Measurements from ENCODE around the gene TRAPPC1.

DNA sequence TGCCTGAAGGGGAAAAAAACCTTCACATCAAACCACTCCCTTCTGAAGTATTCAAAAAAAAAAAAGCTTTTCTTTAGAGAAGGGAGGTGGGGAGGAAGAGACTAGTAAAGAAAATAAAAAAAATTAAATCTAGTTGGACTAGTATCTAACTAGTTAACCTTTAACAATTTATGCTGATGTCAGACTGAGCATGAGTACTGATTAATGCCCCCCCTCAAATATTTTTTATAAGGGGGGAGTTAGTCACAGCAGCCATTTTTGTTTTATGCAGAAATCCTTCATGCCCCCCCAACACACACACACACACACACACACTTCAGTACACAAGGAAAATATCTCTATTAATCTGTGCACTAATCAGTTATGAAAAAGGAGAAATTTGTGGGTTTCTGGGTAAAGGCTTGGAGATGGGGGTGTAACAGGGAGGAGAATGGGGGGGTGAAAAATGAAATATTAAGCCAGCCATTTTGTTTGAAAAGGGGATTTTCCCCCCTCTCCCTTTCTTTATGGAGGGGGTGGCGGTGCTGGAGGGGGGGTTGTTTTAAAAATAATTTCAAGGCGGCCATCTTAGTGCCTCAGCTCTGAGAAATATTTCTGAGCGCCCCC, 47.9 kb downstream of the TRAPPC1 start:
- TF ChIP-seq, protein P1, sequence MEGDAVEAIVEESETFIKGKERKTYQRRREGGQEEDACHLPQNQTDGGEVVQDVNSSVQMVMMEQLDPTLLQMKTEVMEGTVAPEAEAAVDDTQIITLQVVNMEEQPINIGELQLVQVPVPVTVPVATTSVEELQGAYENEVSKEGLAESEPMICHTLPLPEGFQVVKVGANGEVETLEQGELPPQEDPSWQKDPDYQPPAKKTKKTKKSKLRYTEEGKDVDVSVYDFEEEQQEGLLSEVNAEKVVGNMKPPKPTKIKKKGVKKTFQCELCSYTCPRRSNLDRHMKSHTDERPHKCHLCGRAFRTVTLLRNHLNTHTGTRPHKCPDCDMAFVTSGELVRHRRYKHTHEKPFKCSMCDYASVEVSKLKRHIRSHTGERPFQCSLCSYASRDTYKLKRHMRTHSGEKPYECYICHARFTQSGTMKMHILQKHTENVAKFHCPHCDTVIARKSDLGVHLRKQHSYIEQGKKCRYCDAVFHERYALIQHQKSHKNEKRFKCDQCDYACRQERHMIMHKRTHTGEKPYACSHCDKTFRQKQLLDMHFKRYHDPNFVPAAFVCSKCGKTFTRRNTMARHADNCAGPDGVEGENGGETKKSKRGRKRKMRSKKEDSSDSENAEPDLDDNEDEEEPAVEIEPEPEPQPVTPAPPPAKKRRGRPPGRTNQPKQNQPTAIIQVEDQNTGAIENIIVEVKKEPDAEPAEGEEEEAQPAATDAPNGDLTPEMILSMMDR (IDR thresholded peaks at IDR 0.05): no peak
- TF ChIP-seq POLR2A (IDR thresholded peaks at IDR 0.05): no peak

All from Peyer's patch (tissue), 4 donors.